8988T (cell line): ENCODE results near the gene SUOX.
"Not testable (repeated sequence)": the region's sequence is repeated elsewhere in the genome, so short reads cannot be mapped to it uniquely, and the experiment has no call there.

ENCODE experiments used
- DNase-seq: peaks from one replicate; pipeline ENCODE4 v3.0.0; 2011

Gene SUOX

GRCh38 chr12:55984861-55985260, 12.2 kb upstream of the SUOX start:
- DNase-seq = no peak

- no peak for DNase-seq
These were observed 11.7 kb upstream of the SUOX start for GRCh38 chr12:55985341-55985740.

GRCh38 chr12:55985976-55986375, 11.1 kb upstream of the SUOX start:
- not testable (repeated sequence) for DNase-seq

- DNase-seq = no peak
These were observed 6.0 kb upstream of the SUOX start for GRCh38 chr12:55991110-55991509.

GRCh38 chr12:55993230-55993853, 3.7 kb upstream of the SUOX start:
- no peak for DNase-seq

- no peak for DNase-seq
These were observed 1.7 kb upstream of the SUOX start for GRCh38 chr12:55995366-55995765.

GRCh38 chr12:55996201-55996714, 818 bp upstream of the SUOX start:
- DNase-seq = no peak

GRCh38 chr12:55997535-55997859, 421 bp downstream of the SUOX start:
- DNase-seq = no peak

- DNase-seq = not testable (repeated sequence)
These were observed 2.4 kb downstream of the SUOX start for GRCh38 chr12:55999522-55999921.

- not testable (repeated sequence) for DNase-seq
These were observed 3.0 kb downstream of the SUOX start for GRCh38 chr12:55999999-56000540.

GRCh38 chr12:56001487-56002100, 4.5 kb downstream of the SUOX start:
- DNase-seq = no peak

GRCh38 chr12:56003376-56003775, 6.3 kb downstream of the SUOX start:
- DNase-seq = not testable (repeated sequence)

- DNase-seq = no peak
These were observed 7.1 kb downstream of the SUOX start for GRCh38 chr12:56004211-56004610.

- peak; percentile 65 for DNase-seq
These were observed 10.8 kb downstream of the SUOX start for GRCh38 chr12:56007564-56008559.

- no peak for DNase-seq
These were observed 13.1 kb downstream of the SUOX start for GRCh38 chr12:56010111-56010570.

GRCh38 chr12:56011509-56012090, 14.5 kb downstream of the SUOX start:
- DNase-seq = no peak

- no peak for DNase-seq
These were observed 16.4 kb downstream of the SUOX start for GRCh38 chr12:56013482-56013881.

- DNase-seq = no peak
These were observed 17.1 kb downstream of the SUOX start for GRCh38 chr12:56014205-56014604.

- no peak for DNase-seq
These were observed 20.1 kb downstream of the SUOX start for GRCh38 chr12:56017181-56017580.

GRCh38 chr12:56018356-56018755, 21.3 kb downstream of the SUOX start:
- DNase-seq = no peak

- DNase-seq = no peak
These were observed 23.5 kb downstream of the SUOX start, which contains the start of gene IKZF4 for GRCh38 chr12:56020423-56021184. TSS of gene IKZF4 (plus strand) at chr12:56021043. CDS start at chr12:56021494, 451 bp downstream.
